ENCODE data around the gene RNF4. TPM values are rescaled to one million over a fixed set of nuclear protein-coding genes. Genes with fewer than 3 reads are reported as not detected.
"Not testable (repeated sequence)": the region's sequence is repeated elsewhere in the genome, so short reads cannot be mapped to it uniquely, and the experiment has no call there.

The RNF4 gene
- total RNA-seq, 1 donor from 2014 or later: 95.4 TPM

DNA sequence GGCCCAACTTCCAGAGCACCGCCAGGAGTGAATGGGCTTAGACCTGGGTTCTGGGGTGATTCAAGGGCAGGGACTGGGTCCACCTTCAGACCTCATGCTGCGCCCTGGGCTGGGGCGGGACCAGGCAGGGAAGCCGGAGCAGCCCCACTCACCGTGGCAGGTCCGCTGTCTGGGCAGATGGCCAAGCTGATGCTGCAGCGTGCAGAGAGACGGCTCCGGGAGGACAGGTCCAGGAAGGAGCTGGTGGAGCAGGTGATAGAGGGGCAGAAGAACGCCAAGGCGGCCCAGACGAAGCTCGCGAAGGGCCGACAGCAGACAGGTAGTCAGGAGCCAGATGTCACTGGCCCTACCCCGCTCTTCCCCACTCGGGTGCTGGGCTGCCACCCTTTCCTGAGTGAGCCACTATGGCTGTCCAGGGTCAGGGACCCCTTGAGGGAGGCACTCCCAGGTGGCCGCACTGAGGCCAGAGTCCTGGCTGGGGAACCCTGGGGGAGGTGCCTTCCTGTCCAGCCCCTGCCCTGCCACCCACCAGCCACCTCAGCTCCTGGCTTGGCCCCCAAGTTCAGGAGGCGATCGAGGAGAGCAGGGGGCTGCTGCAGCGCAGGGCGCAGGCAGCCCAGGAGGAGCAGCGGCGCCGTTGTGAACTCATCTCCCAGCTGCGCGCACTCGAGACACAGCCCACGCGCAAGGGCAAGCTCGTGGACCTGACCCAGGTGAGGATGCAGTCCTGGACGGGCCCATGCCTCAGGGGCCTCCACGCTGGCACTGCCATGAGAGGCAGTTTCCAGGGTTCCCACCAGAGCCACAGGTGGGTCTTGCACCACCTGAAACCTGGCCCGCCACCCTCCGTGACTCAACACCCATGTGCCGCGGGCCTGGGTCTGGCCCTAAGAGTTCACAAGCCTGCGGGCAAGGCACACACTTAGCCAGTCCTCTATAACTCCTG is 10.1 kb upstream of the RNF4 start:
- H3K4me1 Mint-ChIP-seq: peaks cover 8% of the 10 kb centered on the region
- no peaks in the 10 kb centered on the region for H3K9me3 Mint-ChIP-seq
- H3K27me3 Mint-ChIP-seq: peaks cover 15% of the 10 kb centered on the region
- intact Hi-C loops (cut with micrococcal nuclease): no loop called here
- no peak for DNase-seq
- H3K36me3 Mint-ChIP-seq (ENCODE audit: low read depth): no peaks in the 10 kb centered on the region
- no peak overlapping the region for H3K4me3 Mint-ChIP-seq
- H3K27ac Mint-ChIP-seq: no peak overlapping the region

DNA sequence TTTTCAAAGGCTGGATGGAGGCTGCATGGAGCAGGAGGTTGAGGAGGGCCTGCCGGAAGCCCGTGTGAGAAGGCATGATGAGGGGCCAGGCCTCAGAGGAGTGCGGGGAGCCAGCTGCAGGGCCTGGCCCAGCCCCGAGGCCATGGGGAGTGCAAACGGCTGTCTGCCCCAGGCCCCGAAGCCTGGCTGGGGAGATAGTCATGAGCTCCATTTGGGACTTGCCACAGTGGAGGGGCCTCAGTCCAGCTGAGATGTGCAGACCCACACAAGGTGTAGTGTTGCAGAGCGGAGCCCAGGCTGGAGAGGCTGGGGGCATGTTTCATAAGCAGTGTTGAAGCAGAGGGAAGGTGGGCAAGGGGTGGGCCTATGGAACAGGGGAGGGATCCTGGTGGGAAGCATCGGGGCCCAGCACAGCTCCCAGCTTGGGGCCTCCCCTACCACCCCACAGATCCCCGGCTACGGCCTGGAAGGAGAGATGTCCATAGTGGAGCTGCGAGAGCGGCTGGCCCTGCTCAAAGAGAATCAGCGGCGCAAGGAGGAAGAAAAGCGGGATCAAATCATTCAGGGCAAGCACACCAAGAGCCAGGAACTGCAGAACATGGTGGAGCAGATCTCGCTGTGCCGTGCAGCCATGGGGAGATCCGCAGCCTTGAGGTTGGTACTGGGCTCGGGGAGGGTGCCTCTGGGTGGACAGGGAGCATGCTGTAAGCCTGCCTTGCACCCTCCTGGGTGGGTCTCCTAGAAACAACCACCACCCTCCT is 9.1 kb upstream of the RNF4 start:
- no peaks in the 10 kb centered on the region for H3K9me3 Mint-ChIP-seq
- H3K4me1 Mint-ChIP-seq: peaks cover 8% of the 10 kb centered on the region
- intact Hi-C loops (cut with micrococcal nuclease): no loop called here
- H3K36me3 Mint-ChIP-seq (ENCODE audit: low read depth): no peaks in the 10 kb centered on the region
- peaks cover 17% of the 10 kb centered on the region for H3K27me3 Mint-ChIP-seq
- no peak overlapping the region for H3K4me3 Mint-ChIP-seq
- H3K27ac Mint-ChIP-seq: no peak overlapping the region
- DNase-seq: no peak

DNA sequence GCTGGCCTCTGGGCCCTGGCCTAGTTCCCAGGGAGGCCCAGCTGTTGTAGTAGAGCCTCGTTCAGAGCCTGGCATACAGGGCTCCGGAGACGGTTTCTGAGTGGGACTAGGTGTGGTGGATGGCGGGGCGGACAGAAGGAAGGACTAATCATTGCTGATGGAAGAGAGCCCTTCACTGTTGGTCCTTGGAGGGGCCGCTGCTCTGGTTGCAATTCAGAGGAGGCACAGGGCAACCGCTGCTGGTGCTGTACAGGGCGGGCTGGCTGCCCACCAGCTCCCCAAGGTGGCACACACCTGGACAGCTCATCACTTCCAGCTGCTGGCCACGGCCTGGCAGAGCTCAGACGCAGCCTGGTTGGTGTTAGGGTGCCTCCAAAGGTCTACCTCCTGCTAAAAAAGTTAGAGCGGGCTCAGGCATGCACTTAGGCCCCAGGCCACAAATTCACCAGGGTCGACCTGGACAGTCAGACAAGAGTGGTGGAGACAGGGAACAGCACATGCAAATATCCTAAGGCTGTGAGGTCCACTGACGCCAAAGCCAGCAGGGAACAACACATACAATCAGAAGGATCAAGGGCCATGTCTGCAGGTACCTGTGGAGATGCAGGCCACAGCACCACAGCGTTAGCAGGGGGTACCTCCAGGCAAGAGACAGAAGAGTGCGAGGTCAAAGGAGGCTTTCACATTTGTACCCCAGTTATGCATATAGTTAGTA is 7.5 kb upstream of the RNF4 start:
- no peak for DNase-seq
- H3K36me3 Mint-ChIP-seq (ENCODE audit: low read depth): no peaks in the 10 kb centered on the region
- intact Hi-C loops (cut with micrococcal nuclease): no loop called here
- no peaks in the 10 kb centered on the region for H3K9me3 Mint-ChIP-seq
- peak overlapping the region; percentile 77 for H3K4me3 Mint-ChIP-seq
- H3K27ac Mint-ChIP-seq: no peak overlapping the region
- peaks cover 17% of the 10 kb centered on the region for H3K27me3 Mint-ChIP-seq
- H3K4me1 Mint-ChIP-seq: peaks cover 8% of the 10 kb centered on the region

DNA sequence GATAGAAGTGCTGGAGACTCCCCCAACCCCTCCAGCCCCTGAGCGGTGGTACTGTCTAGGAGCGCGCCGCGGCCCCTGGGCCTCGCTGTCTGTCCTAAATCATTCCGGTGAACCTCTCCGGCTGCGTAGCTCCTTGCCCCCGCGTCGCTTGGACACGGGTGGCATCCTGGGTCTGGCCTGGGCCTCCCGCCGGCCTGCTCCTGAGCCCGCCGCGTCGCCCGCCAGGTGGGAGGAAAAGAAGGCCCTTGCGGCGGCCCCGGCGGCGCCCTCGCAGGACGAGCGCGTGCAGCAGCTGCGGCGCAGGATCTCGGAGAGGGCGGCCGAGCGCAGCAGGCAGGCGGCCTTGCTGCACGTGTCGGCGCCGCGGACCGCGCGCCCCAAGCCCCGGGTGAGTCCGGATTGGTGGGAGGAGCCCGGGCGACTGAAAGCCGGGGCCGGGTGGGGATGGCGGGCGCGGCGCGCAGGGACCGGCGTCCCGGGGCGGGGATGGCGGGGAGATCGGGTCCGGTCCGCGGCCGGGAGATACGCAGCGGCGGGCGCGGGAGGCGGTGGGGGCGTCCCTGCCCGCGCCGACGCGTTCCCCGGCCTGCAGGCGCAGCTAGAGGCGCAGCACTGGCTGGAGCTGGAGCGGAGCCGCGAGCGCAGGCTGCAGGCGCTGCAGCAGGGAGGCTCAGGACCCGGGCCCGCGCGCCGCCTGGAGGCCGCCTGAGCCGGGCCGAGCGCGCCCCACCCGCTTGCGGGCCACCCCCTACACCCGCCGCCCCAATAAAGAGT is 6.5 kb upstream of the RNF4 start:
- Mint-ChIP-seq H3K9me3 (no peaks in the 10 kb centered on the region), H3K4me1 (peaks cover 9% of the 10 kb centered on the region), H3K36me3 (ENCODE audit: low read depth) (no peaks in the 10 kb centered on the region), H3K4me3 (peak overlapping the region; percentile 77), H3K27ac (peak overlapping the region; percentile 76), H3K27me3 (peaks cover 17% of the 10 kb centered on the region)
- intact Hi-C loops (cut with micrococcal nuclease): no loop called here
- peak; percentile 91 for DNase-seq

DNA sequence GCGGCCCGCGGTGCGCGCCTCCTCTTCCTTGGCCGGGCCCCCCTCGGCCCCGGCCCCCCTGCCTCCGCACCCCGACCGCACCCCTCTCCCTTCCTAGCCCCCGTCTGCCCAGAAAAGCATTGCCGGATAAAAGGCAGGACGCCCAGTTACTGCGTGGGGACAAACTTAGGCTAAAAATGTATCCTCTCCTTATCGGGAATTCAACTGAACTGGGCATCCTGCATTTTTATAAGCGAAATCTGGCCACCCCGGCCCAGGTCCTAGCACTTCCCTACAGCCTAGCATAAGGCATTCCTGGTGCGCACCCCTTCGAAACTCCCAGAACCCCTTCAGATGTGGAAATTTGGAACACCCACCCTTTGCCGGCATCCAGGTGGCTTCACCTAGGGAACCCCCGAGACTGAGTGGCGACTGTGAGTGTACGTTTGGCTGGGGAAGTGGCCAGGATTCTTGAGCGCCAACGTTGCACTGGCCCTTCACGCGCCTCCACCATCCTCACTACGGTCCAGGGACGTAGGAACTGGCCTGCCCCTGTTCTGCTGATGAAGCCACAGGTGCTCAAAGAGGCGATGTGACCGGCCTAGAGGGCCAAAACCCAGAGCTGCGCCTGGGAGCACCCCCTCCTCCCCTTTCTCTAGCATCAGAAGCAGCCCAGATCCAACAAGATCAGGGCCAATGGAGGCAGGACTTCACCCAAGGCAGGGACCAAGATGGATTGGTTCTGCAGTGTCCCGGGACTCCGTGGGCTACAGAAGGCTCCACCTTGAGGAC is 5.7 kb upstream of the RNF4 start:
- no peak for DNase-seq
- no peak overlapping the region for H3K27ac Mint-ChIP-seq
- intact Hi-C loops (cut with micrococcal nuclease): loop anchor here (1.0 kb wide), 1 partner anchor 243 kb away; no protein-coding TSS in a partner anchor
- H3K4me1 Mint-ChIP-seq: peaks cover 14% of the 10 kb centered on the region
- H3K36me3 Mint-ChIP-seq (ENCODE audit: low read depth): peaks cover 2% of the 10 kb centered on the region
- no peaks in the 10 kb centered on the region for H3K9me3 Mint-ChIP-seq
- H3K4me3 Mint-ChIP-seq: peak overlapping the region; percentile 77
- peaks cover 17% of the 10 kb centered on the region for H3K27me3 Mint-ChIP-seq

DNA sequence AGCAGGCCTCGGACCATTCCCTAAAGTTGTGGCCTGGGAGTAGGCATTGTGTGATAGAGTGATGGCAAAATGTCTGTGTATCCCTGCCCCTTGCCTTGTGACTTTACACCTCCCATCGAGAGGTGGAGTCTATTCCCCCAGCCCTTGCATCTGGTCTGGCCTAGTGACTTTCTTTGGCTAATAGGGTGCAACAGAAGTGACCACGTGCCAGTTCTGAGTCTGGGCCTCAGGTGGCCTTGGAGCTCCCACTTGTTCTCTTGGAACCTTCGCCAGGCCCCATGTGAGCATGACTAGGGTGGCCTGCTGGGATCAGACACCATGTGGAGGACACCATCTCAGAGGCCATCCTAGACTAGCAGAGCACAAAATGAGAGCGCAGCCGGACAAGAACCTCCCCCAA is 3.9 kb upstream of the RNF4 start:
- Mint-ChIP-seq H3K27ac (no peak overlapping the region), H3K9me3 (no peaks in the 10 kb centered on the region), H3K4me1 (peaks cover 16% of the 10 kb centered on the region), H3K4me3 (no peak overlapping the region), H3K36me3 (ENCODE audit: low read depth) (peaks cover 9% of the 10 kb centered on the region), H3K27me3 (peaks cover 19% of the 10 kb centered on the region)
- DNase-seq: no peak
- intact Hi-C loops (cut with micrococcal nuclease): loop anchor here (5.0 kb wide), 2 partner anchors 183 to 743 kb away; partner anchors contain the start of genes TACC3 and TMEM129

DNA sequence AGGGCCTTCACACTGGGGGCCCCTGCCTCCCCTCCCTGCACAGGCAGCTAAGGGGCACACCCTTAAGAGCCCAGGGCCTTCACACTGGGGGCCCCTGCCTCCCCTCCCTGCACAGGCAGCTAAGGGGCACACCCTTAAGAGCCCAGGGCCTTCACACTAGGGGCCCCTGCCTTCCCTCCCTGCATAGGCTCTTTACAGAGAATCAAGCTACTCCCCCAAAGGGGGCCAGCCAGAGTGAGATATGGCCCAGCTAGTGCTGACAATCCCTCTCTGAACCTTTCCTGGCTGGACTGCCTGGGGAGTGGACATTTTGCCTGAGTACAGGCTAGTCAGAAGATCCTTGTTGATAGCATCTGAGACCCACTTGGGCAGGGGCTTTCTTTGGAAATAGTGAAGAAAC is 3.4 kb upstream of the RNF4 start:
- peaks cover 13% of the 10 kb centered on the region for H3K36me3 Mint-ChIP-seq (ENCODE audit: low read depth)

DNA sequence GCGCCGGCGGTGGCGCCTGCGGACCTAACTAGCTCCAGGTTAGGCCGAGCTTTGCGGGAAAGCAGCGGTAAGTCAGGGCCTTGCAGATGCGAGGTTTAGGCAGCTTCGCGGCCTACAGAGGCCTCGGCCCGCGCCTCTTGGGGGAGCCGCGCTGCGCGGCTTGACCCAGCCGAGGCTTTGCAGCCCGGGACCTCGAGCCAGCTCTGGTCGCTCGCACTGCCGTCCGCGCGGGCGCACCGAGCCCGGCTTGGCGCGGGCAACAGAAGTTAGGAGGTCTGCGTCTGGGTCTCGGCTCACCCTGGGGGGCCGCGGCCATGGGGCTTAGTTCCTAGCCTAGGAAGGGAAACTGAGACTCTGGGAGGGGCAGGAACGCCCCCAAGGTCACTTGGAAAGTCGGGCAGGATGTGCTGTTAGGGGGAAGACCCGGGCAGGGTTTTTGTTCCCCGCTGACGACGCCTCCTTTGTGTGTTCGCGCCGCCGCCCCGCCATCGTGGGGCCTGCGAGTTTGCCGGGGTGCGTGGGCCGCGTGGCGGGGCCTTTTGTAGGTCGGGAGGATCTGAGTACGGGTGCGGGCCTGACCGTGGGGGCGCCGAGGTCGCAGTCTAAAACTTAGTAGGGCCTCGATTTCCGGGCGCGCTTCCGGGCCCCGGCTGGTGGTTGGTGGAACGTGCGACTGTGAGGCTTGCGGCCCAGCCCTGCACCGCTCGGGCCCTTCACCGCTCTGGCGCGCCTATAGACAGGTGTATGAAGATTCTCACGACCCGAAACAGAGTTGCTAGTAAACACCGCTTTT is 482 bp downstream of the RNF4 start:
- Mint-ChIP-seq H3K27ac (peak overlapping the region; percentile 99), H3K9me3 (no peaks in the 10 kb centered on the region), H3K4me3 (peak overlapping the region; percentile 90), H3K36me3 (ENCODE audit: low read depth) (peaks cover 42% of the 10 kb centered on the region), H3K4me1 (peaks cover 30% of the 10 kb centered on the region), H3K27me3 (peaks cover 3% of the 10 kb centered on the region)
- intact Hi-C loops (cut with micrococcal nuclease): loop anchor here (1.0 to 5.0 kb wide), 8 partner anchors 16 to 747 kb away; partner anchors contain the start of genes CFAP99, FAM193A, GRK4 and HAUS3
- DNase-seq: peak; percentile 93

More for the DNA sequence above, 3.4 kb upstream of the RNF4 start:
- not testable (repeated sequence) for H3K4me3 Mint-ChIP-seq, DNase-seq, H3K9me3 Mint-ChIP-seq, H3K27ac Mint-ChIP-seq
- intact Hi-C loops (cut with micrococcal nuclease): loop anchor here (5.0 kb wide), 2 partner anchors 183 to 743 kb away; partner anchors contain the start of genes TACC3 and TMEM129
- peaks cover 19% of the 10 kb centered on the region for H3K4me1 Mint-ChIP-seq
- peaks cover 19% of the 10 kb centered on the region for H3K27me3 Mint-ChIP-seq

DNA sequence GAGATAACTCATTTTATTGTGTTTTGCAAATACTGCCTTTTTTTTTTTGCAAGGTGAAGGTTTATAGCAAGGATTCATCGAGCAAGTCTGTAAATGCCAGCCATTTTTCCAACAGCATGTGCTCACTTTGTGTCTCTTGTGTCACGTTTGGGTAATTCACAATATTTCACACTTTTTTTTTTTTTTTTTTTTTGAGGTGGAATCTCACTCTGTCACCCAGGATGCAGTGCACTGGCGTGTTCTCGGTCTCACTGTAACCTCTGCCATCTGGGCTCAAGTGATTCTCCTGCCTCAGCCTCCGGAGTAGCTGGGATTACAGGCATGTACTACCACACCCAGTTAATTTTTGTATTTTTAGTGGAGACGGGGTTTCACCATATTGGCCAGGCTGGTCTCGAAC is 1.9 kb downstream of the RNF4 start:
- Mint-ChIP-seq H3K4me1 (peaks cover 34% of the 10 kb centered on the region), H3K27me3 (peaks cover 2% of the 10 kb centered on the region), H3K9me3 (no peaks in the 10 kb centered on the region), H3K36me3 (ENCODE audit: low read depth) (peaks cover 50% of the 10 kb centered on the region), H3K27ac (peak overlapping the region; percentile 99), H3K4me3 (peak overlapping the region; percentile 90)
- no peak for DNase-seq
- intact Hi-C loops (cut with micrococcal nuclease): no loop called here

DNA sequence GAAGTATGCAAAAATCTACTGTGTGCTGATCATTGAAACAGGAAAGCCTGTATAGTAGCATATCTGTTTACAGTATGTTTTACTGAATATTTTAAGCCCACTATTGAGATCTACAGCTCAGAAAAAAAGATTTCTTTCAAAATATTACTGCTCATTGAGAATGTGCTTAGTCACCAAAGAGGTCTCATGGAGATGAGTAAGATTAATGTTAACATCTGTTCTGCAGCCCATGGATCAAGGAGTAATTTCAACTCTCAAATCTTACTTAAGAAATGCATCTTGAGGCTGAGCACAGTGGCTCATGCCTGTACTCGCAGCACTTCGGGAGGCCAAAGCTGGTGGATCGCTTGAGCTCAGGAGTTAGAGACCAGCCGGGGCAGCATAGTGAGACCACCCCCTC is 3.3 kb downstream of the RNF4 start:
- Mint-ChIP-seq H3K4me1 (peaks cover 42% of the 10 kb centered on the region), H3K36me3 (ENCODE audit: low read depth) (peaks cover 59% of the 10 kb centered on the region), H3K9me3 (no peaks in the 10 kb centered on the region), H3K27ac (no peak overlapping the region), H3K27me3 (peaks cover 2% of the 10 kb centered on the region), H3K4me3 (no peak overlapping the region)
- no peak for DNase-seq
- intact Hi-C loops (cut with micrococcal nuclease): no loop called here

DNA sequence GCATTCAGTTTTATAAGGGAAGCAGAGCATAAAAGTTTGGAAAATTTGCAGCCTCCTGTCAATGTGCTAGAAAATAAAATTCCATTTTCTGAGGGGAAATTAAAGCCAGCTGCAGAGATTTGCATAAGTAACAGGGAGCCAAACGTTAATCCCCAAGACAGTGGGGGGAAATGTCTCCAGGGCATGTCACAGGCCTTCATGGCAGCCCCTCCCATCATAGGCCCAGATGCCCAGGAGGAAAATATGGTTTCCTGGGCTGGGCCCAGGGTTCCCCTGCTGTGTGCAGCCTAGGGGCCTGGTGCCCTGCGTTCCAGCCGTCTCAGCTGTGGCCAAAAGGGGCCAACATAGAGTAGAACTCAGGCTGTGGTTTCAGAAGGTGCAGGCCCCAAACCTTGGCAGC is 9.3 kb downstream of the RNF4 start:
- intact Hi-C loops (cut with micrococcal nuclease): no loop called here
- no peak for DNase-seq
- Mint-ChIP-seq H3K27me3 (no peaks in the 10 kb centered on the region), H3K4me3 (no peak overlapping the region), H3K36me3 (ENCODE audit: low read depth) (peaks cover 45% of the 10 kb centered on the region), H3K4me1 (peaks cover 65% of the 10 kb centered on the region), H3K27ac (peak overlapping the region; percentile 22), H3K9me3 (no peaks in the 10 kb centered on the region)

DNA sequence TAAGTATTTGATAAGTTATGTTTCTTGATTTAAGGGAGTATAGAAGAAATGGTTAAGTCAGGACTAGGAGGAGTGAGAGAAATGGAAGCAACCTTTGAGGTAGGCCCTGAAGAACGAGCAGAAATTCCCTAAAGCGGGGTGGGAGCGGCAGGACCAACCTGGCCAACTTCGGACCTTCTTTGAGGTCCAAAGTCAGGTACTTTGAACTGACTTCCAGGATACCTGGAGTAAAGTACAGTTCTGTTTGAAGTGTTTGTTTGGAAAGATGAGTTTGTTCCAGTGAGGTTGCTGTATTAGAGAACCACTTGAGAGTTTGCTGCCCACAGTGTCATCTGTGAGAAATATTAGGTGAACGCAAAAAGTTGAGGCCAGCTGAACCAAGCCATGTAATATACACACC is 11.7 kb downstream of the RNF4 start:
- DNase-seq: no peak
- no peak overlapping the region for H3K27ac Mint-ChIP-seq
- H3K4me3 Mint-ChIP-seq: no peak overlapping the region
- intact Hi-C loops (cut with micrococcal nuclease): no loop called here
- no peaks in the 10 kb centered on the region for H3K9me3 Mint-ChIP-seq
- peaks cover 32% of the 10 kb centered on the region for H3K36me3 Mint-ChIP-seq (ENCODE audit: low read depth)
- no peaks in the 10 kb centered on the region for H3K27me3 Mint-ChIP-seq
- peaks cover 82% of the 10 kb centered on the region for H3K4me1 Mint-ChIP-seq
